GM19438 (cell line): ENCODE data around the gene ZFAND5.

Experiments used
- ATAC-seq: cut with Tn5 transposase; IDR thresholded peaks from one replicate; pipeline ENCODE4 v1.9.1; 2021; ENCODE audit warnings: low read depth; ENCODE audit not compliant: unreplicated experiment

Gene ZFAND5

GRCh38 chr9:72364679-72365524, at the start of gene ZFAND5:
Gene ZFAND5 (minus strand): TSS chr9:72365208. CDS start chr9:72360778, 4,430 bp downstream.
- ATAC-seq: peak; percentile 73

DNA sequence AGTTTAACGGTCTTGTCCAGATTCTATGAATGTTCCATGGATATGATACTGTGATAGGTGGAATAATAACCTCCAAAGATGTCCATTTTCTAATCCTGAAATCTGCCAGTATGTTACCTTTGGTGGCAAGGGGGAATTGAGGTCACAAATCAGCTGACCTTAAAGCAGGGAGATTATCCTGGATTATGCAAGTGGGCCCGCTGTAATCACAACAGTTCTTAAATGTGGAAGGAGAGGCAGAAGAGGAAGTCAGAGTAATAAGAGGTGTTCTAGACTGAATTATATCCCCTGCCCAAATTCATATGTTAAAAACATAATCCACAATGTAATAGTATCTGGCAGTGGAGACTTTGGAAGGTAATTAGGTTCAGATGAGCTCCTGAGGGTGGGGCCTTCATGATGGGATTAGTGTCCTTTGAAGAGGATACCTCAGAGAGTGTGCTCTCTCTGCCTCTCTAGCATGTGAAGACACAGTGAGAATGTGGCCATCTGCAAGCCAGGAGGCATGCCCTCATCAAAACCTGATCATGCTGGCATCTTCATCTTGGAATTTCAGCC, 47.6 kb upstream of the ZFAND5 start:
- no peak for ATAC-seq

DNA sequence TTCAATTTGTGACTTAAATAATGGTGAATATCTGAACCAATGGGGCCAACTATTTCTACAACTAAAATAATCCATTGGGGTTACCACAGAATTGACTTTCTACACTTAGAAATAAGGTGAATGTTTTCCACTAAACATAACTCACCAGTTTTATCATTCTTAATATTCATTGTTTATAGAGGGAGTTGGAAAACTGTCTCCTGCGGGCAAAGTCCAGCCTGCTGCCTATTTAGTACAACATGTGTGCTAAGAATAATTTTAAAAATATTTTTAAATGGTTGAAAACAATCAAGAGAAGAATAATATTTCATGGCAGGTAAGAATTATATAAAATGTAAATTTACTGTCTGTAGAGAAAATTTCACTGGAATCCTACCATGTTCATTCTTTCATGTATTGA, 45.2 kb upstream of the ZFAND5 start:
- ATAC-seq: no peak

DNA sequence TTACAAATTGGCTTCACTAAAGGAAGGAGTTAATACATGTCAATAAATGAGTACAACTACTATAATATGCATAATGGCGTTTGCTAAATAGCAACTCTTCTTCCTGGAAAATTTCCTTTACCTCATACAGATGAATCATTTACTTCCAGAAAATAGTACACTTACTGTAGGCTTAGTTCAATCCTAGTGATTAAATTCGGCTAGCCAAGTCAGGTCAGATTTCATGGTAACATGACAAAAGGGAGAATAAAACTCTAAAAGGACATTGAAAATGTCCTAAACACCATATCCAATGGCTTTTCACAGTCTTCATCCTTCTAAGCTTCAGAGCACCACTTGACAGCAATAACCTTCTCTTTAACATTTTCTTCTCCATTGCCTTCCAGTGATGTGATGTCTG, 42.1 kb upstream of the ZFAND5 start:
- no peak for ATAC-seq

GRCh38 chr9:72402744-72403143, 37.7 kb upstream of the ZFAND5 start:
- ATAC-seq: no peak

GRCh38 chr9:72401396-72401795, 36.4 kb upstream of the ZFAND5 start:
- ATAC-seq: no peak

- no peak for ATAC-seq
Observed at GRCh38 chr9:72400866-72401265, 35.9 kb upstream of the ZFAND5 start.

GRCh38 chr9:72399391-72399790, 34.4 kb upstream of the ZFAND5 start:
- ATAC-seq: no peak

- ATAC-seq: no peak
Observed at GRCh38 chr9:72396247-72397091, 31.5 kb upstream of the ZFAND5 start.

- ATAC-seq: no peak
Observed at GRCh38 chr9:72394066-72394465, 29.1 kb upstream of the ZFAND5 start.

- no peak for ATAC-seq
Observed at GRCh38 chr9:72390907-72391306, 25.9 kb upstream of the ZFAND5 start.

- no peak for ATAC-seq
Observed at GRCh38 chr9:72386186-72386585, 21.2 kb upstream of the ZFAND5 start.

- ATAC-seq: no peak
Observed at GRCh38 chr9:72384710-72385485, 19.9 kb upstream of the ZFAND5 start.

DNA sequence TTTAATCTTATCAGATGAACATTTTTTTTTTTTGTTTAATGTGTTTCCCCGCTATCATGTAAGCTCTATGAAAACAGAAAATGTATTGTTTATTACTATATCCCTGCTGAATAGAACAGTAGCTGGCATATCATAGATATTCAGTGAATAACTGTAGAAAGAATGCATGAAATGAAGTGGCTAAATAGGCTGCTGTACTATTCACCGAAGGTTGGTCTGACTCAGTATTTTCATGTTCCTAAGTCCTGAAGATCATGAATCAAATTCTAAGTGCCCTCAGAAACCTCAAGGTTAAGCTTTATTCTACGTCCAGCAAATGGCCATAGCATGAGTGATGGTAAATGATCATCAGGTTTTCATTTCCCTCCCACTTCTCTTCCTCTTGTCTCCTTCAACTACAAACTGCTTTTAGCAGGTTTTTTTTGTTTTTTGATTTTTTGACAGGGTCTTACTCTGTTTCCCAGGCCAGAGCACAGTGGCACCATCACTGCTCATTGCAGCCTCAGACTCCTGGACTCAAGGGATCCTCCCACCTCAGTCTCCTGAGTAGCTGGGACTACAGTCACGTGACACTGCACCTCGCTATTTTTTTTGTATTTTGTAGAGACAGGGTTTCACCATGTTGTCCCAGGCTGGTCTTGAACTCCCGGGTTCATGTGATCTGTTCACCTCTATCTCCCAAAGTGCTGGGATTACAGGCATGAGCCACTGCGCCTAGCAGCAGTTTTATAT, 19.1 kb upstream of the ZFAND5 start:
- ATAC-seq: no peak

- ATAC-seq: no peak
Observed at GRCh38 chr9:72382405-72382804, 17.4 kb upstream of the ZFAND5 start.

DNA sequence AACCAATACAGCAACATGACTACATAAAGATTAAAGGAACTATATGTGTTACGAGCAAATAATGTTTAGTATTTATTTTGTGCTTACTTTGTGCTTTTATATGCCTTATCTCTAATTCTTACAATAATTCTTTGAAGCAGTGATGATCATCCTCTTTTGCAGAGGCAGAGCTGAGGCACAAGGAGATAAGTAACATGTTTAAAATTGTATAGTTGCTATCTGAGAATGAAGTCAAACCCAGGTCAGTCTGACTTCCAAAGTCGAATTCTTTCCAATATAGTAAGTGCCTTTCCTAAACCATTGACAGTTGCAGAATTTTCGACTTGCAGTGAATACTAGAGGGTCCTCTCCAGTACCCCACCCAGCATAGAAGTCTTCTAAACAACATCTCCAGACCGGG, 12.0 kb upstream of the ZFAND5 start:
- ATAC-seq: no peak

DNA sequence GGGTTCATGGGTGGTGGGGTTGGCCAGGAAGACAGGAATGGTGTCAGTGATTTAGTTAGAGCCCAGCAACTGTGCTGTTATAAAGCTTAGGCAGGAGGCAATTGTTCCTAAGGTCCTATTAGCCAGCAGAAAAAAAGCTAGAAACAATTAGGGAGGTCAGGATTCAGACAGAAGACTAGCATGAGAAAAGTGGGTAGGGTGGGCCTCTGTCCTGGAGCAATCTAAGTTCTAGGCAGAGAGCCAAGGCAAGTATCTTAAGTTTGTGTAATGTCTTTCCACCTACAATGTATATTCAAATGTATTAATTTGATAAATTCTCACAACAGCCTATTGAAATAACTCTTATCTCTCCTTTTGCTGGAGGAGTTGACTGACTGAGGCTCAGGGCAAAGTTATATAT, 6.1 kb upstream of the ZFAND5 start:
- no peak for ATAC-seq

- peak; percentile 36 for ATAC-seq
Observed at GRCh38 chr9:72365525-72366256, 683 bp upstream of the ZFAND5 start.
